Stimulated activated CD8-positive, alpha-beta memory T cell treated with anti-CD3 and anti-CD28 coated beads, Interleukin-12 subunit alpha, Interleukin-12 subunit beta, amount 100 ng/mL, for 1 hour (primary cell): ENCODE data around the gene C16orf92.
"Not testable (repeated sequence)": the region's sequence is repeated elsewhere in the genome, so short reads cannot be mapped to it uniquely, and the experiment has no call there.

Experiments used
- DNase-seq: peaks from one replicate; pipeline ENCODE4 v3.0.0-alpha.2; 2020; ENCODE audit warnings: low read depth

Gene C16orf92

GRCh38 chr16:30027588-30028437 is 4.8 kb downstream of the C16orf92 start:
- DNase-seq, result no peak

DNA sequence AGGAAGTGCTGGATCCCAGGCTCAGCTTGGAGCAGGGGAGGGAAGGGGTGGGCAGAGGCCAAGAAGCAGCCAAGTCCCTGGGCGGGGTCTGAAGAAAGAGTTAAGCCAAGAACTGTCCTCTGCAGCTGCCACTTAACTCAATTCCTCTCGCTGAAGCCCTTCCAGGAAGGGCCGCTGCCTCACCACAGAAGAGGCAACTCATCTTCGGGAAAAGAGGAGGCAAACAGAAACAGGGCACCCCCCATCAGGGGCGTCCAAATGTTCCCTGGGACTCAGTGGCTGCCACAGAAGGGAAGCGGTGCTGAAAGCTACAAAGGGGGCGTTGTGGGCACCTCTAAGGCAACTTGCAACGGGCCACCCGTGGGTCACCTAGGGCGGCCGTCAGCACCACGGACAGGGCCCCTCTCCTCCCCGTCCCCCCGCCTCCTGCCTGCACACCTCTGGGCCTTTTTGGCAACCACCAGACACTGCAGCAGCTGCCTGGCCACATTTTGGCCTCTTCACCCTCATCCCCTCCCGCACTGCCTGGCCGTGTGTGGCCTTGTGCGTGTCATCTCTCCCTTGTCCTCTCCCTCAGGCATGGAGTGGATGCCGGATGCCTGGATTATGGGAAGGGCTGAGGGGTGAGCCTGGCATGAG is 5.6 kb downstream of the C16orf92 start:
- DNase-seq, result no peak

DNA sequence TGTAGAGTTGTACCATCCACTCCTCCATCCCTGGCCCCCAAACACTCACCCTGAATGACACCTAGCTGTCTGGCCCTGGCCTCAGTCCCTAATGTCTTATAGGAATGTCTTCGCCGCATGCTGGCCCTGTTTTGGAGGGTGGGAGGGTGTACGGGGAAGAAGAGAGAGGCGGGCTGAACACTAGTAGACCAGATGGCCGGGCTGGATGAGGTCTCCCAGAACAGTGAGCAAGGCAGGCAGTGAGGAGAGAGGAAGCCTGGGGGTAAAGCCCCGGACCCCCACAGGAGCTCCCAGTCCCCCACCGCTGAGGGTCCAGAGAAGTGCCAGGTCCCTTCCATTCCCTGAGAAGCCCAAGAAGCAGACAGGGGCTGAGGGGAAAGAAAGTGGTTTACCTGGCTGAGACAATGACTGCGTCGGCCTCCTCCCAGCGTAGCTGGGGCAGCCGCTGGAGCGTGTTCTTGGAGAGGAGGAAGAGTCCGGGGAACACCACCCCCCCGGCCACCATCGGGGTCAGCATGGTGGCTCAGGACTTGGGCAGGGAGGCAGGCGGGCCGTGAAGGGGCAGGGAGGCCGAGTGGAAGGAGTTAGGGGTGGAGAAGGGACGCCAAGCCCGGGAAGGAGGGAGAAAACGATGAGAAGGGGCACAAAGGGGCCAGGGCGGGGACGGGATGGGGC is 7.2 kb downstream of the C16orf92 start:
- DNase-seq, result no peak

GRCh38 chr16:30030841-30031413 is 7.9 kb downstream of the C16orf92 start, which contains the start of gene TLCD3B:
TSS of gene TLCD3B (minus strand) at chr16:30031271. CDS start at chr16:30030527, 744 bp downstream.
- DNase-seq, result no peak

DNA sequence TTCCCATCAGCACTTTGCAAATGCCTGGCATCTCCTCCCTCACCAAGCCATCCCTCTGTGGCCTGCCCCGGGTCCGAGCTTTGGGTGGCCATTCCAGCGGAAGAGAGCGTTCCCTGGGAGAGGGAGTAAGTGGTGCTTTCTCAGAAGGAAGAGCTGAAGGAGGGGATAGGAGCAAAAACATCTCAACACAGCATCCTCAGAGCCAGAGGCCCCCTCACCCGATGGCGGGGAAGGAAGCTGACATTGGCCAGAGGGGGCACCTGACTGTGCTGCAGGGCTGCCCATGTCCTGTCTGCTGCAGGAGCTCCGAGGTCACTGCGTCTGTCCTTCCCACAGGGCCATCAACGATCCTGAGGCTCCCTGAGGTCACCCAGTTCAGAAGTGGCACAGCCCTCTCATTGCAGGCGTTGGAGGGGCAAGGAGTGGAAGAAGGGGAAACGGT is 8.5 kb downstream of the C16orf92 start:
- DNase-seq, result no peak

- DNase-seq, result peak; percentile 28
Observed at GRCh38 chr16:30032083-30032819, 9.3 kb downstream of the C16orf92 start.

GRCh38 chr16:30033270-30033669 is 10.3 kb downstream of the C16orf92 start:
- DNase-seq, result no peak

DNA sequence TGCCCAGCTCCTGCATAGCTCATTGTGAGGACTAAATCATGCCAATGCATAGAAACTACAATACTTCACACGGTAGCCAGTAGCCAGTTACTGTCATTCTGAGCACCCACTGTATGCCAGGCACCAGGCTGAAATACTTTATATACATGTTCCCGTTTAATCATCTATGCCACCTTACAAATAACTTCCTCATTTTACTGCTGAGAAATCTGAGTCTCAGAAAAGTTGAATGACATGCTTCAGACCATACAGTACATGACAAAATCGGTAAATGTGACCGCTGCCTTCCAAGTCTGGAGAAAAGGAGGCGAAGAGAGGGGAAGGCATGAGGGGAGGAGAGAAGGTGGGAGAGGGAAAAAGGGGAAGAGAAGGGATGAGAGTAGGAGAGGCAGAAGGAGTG is 17.2 kb downstream of the C16orf92 start:
- no peak for DNase-seq

GRCh38 chr16:30040690-30041089 is 17.7 kb downstream of the C16orf92 start:
- DNase-seq, result not testable (repeated sequence)

DNA sequence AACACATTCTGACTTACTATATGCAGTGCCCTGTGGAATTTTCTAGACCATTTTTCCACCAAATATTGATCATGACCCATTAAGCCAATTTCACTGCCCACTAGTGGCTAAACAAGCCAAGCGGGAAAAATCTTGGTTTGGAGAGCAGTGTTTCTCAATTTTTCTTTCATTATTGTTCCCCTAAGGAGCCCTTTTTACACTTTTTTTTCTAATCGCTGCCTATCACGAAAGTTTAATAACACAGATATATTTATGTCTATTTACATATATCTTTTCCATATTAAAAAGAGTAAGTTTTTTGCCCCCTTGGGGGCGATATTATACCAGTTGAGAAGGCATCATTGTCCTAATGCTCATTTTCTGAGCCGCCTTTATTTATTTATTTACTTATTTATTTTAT is 18.8 kb downstream of the C16orf92 start:
- DNase-seq, result no peak

GRCh38 chr16:30046178-30046577 is 23.2 kb downstream of the C16orf92 start:
- DNase-seq, result no peak

DNA sequence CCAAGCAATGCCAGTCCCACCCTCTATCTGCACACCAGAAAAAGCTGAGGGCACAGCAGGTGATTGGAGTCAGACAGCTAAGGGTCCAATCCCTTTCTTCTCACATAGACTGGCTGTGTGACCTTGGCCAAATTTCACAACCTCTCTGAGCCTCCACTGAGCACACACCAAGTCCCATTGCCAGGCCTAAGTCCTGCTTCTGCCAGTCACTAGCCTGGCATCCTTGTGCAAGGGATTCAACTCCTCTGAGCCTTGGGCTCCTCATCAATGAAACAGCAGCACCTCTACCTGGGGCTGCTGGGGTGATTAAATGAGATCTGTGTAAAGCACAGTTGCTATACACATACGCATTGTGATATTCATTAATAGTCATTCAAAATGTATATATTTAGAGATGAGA is 23.6 kb downstream of the C16orf92 start:
- no peak for DNase-seq

GRCh38 chr16:30049871-30050270 is 26.9 kb downstream of the C16orf92 start:
- no peak for DNase-seq

- no peak for DNase-seq
Observed at GRCh38 chr16:30051518-30051917, 28.5 kb downstream of the C16orf92 start.

DNA sequence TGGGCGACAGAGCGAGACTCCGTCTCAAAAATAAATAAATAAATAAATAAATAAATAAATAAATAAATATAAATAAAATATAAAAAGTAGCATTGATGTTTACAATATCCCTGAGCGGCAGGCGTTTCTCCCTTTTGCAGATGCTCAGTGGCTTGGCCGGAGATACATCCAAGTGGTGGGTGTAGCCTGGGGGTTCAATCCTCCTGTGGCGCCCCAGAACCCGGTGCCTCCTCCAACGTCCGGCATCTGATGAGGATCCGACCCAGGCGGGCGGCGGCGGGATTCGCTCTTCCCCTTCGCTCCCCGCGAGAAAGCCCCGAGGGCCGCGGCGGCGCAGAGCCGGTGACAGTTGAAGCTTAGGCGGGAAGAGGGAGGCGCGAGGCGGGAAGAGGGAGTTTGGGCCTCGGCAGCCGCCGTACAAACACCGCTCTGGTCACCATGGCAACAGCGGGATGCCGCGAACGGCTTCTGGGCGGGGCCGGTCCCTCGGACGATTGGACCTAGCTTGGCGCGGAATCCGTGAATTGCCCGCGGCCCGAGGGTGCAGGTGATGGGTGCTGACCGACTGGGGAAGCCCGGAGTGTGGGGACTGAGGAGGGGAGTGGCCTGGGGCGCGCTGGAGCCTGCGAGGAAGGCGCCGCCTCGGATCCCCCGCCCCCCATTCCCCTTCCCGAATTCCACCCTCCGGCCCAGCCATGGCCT is 29.8 kb downstream of the C16orf92 start:
- DNase-seq, result peak; percentile 89

- DNase-seq, result no peak
Observed at GRCh38 chr16:30053376-30054015, 30.5 kb downstream of the C16orf92 start.

DNA sequence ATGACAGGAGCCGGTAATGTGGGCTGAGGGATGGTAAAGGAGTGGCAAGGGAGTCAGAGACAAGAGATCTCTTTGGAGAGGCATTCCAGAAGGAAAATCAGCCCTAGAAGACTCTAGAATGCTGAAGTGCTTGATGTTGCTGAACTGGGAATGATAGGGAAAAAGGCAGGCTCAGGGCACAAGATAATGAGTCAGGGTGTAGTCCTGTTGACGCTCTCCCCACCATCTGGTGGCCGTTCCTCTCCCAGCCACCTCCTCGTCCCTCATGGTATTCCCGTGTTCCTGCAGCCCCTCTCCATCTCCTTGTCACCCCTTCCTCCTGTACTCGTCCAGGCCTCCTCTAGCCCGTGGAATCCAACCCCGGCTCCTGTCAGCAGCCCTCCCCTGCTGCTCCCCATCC is 31.5 kb downstream of the C16orf92 start:
- DNase-seq, result no peak

DNA sequence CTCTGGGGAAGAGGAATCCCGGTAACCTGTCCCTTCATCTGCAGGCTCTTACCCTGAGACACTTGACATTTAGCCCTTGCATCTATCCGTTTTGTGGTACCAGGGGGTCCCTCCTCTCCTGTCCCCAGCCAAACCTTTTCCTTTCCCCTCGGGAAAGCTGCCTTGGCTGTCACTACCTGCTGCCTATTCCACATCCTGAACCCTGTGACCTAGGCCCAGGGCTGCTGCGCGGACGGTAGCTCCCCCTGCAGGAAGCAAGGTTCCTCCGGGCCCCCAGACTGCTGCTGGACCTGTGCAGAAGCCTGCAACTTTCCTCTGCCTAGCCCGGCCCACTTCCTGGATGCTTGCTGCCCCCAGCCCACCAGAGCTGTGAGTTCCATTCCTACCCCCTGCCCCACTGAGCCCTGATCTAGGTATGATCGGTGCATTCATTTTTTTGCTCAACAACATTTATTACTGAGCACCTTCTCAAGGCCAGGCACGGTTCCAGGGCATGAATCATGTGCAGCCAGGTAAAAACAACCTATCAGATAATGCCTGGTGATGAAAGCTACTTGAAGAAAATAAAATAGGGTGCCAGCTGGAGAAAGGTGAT is 32.1 kb downstream of the C16orf92 start:
- no peak for DNase-seq

GRCh38 chr16:30060346-30060745 is 37.3 kb downstream of the C16orf92 start:
- DNase-seq, result no peak
